Stimulated activated naive CD8-positive, alpha-beta T cell treated with anti-CD3 and anti-CD28 coated beads, Interleukin-15, Interleukin-2, amounts not matched to agents 100 U/mL and 50 U/mL, for 24 hours (primary cell): ENCODE measurements around the gene ISOC2.
"Not testable (repeated sequence)": the region's sequence is repeated elsewhere in the genome, so short reads cannot be mapped to it uniquely, and the experiment has no call there.

ENCODE experiments used
- ATAC-seq: fragments of 150-1000 bp; cut with Tn5 transposase; one replicate; pipeline ENCODE4 v1.10.0; 2021
- DNase-seq: peaks from one replicate; pipeline ENCODE4 v3.0.0; 2021

ISOC2 gene

GRCh38 chr19:55457683-55458457, 3.6 kb downstream of the ISOC2 start:
- DNase-seq (no peak), ATAC-seq (no peak)

- DNase-seq, result no peak
- no peak for ATAC-seq
Measured at GRCh38 chr19:55456347-55456746, 5.1 kb downstream of the ISOC2 start.

GRCh38 chr19:55455576-55456235, 5.7 kb downstream of the ISOC2 start:
- ATAC-seq (no peak), DNase-seq (no peak)

GRCh38 chr19:55454787-55455243, 6.6 kb downstream of the ISOC2 start:
- peak; percentile 64 for DNase-seq

GRCh38 chr19:55453511-55454260, 7.8 kb downstream of the ISOC2 start:
- DNase-seq (no peak), ATAC-seq (no peak)

More at GRCh38 chr19:55454787-55455243, 6.6 kb downstream of the ISOC2 start:
- ATAC-seq, result peak; percentile 44

DNA sequence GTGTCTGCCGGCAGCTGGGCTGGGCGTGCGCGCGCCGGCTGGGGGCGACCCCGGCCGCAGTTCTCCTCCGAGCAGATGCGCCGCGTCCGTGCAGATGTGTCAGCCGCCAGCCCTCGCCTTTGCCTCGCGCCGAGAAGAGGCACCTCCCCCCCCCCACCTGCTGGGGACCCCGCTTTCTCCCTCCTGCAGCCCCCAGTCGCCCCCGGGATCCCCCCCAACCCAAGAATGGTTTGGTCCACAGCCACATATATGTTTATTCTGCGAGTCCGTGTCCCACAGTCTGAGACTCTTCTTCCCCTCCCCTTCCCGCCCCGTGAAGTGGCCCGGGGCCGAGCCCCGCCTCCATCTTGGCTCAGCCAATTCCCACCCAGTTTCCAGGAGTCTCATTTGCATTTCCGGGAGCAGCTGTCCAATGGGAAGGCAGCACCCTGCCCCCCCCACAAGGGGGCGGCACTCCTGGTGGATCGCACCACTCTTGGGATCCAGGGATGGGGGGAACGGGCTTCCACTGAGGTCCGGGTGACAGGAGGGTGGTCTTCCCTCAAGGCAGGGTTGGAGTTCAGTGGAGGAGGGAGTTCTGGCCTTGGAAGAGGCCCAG, 8.6 kb downstream of the ISOC2 start:
- DNase-seq, result peak; percentile 41
- peak; percentile 47 for ATAC-seq

- DNase-seq, result no peak
- no peak for ATAC-seq
Measured at GRCh38 chr19:55451965-55452748, 9.3 kb downstream of the ISOC2 start.

- ATAC-seq (peak; percentile 11), DNase-seq (no peak)
Measured at GRCh38 chr19:55451163-55451964, 10.1 kb downstream of the ISOC2 start.

GRCh38 chr19:55449469-55449868, 12.0 kb downstream of the ISOC2 start:
- ATAC-seq (no peak), DNase-seq (no peak)

DNA sequence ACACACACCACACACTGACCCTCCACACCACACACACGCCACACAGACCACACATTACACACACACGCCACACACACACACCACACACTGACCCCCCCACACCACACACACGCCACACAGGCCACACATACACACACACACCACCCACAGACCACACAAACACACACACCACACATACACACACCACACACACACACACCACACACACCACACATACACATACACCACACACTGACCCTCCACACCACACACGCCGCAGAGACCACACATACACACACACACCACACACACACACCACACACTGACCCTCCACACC, 13.3 kb downstream of the ISOC2 start:
- not testable (repeated sequence) for DNase-seq, ATAC-seq

DNA sequence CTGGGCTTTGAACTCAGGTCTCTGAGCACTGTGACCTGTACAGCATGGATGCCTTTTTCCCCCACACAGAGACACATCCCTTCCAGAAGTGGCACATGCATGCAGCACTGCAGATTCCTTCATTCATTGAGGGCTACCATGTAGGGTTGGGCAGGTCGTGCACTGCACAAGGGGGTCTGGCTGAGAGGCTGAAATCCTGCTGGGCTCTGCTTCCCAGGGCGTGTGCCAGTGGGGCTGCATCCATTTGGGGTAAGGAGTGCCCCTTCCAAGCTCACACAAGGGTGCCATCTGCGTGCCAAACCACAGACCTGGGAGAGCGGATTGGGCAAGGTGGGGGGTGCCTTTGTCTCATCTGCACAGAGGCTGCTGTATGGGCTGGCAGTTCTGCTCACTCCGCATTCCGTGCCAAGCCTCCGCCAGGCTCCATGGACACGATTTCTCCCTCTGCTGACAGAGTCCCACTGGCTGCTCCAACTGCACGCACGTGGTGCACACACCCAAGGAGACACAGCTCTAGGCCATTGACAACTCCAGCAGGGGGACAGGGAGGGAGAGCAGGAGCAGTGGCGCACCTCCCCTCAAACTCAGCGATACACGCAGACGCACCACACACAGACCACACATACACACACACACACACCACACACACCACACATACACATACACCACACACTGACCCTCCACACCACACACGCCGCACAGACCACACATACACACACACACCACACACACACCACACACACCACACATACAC, 13.8 kb downstream of the ISOC2 start:
- peak; percentile 24 for ATAC-seq
- no peak for DNase-seq

GRCh38 chr19:55446060-55446459, 15.4 kb downstream of the ISOC2 start:
- DNase-seq (no peak), ATAC-seq (no peak)

- ATAC-seq (no peak), DNase-seq (no peak)
Measured at GRCh38 chr19:55444646-55445045, 16.8 kb downstream of the ISOC2 start.

GRCh38 chr19:55443824-55444480, 17.5 kb downstream of the ISOC2 start:
- DNase-seq (no peak), ATAC-seq (no peak)

- ATAC-seq, result no peak
- no peak for DNase-seq
Measured at GRCh38 chr19:55443045-55443823, 18.2 kb downstream of the ISOC2 start, which contains the start of gene SHISA7. TSS of gene SHISA7 (minus strand) at chr19:55443300. CDS start at chr19:55442863, 437 bp downstream.

- ATAC-seq (no peak), DNase-seq (no peak)
Measured at GRCh38 chr19:55442372-55442961, 19.0 kb downstream of the ISOC2 start.

- ATAC-seq (no peak), DNase-seq (peak; percentile 31)
Measured at GRCh38 chr19:55441692-55442321, 19.6 kb downstream of the ISOC2 start.

- DNase-seq, result no peak
- no peak for ATAC-seq
Measured at GRCh38 chr19:55441319-55441691, 20.1 kb downstream of the ISOC2 start.
